ENCODE measurements around the gene CDC42.

CDC42 gene

GRCh38 chr1:22128392-22128791 lies 75.9 kb downstream of the CDC42 start:
- DNase-seq (ENCODE audit: insufficient read length, low spot score) (no peak), FAIRE-seq (no peak)
- TF ChIP-seq POLR2A (IDR thresholded peaks at IDR 0.05; ENCODE audit: low read depth, low read length) = no peak

- DNase-seq (ENCODE audit: insufficient read length, low spot score) (no peak), FAIRE-seq (no peak)
- TF ChIP-seq POLR2A (IDR thresholded peaks at IDR 0.05; ENCODE audit: low read depth, low read length) = no peak
These were observed 77.1 kb downstream of the CDC42 start for GRCh38 chr1:22129501-22130117.

- TF ChIP-seq POLR2A (IDR thresholded peaks at IDR 0.05; ENCODE audit: low read depth, low read length) = no peak
- FAIRE-seq = no peak
- no peak for DNase-seq (ENCODE audit: insufficient read length, low spot score)
These were observed 78.6 kb downstream of the CDC42 start for GRCh38 chr1:22131062-22131461.

- no peak for FAIRE-seq
- TF ChIP-seq POLR2A (IDR thresholded peaks at IDR 0.05; ENCODE audit: low read depth, low read length) = no peak
These were observed 79.5 kb downstream of the CDC42 start for GRCh38 chr1:22131875-22132486.

GRCh38 chr1:22132517-22133235 lies 80.2 kb downstream of the CDC42 start:
- FAIRE-seq = no peak
- TF ChIP-seq POLR2A (IDR thresholded peaks at IDR 0.05; ENCODE audit: low read depth, low read length) = no peak
- peak; percentile 91 for DNase-seq (ENCODE audit: insufficient read length, low spot score)

More at GRCh38 chr1:22131875-22132486, 79.5 kb downstream of the CDC42 start:
- DNase-seq (ENCODE audit: insufficient read length, low spot score) = peak; percentile 44

GRCh38 chr1:22133247-22133930 lies 80.9 kb downstream of the CDC42 start:
- FAIRE-seq = no peak
- no peak for DNase-seq (ENCODE audit: insufficient read length, low spot score)
- no peak for TF ChIP-seq POLR2A (IDR thresholded peaks at IDR 0.05; ENCODE audit: low read depth, low read length)

- TF ChIP-seq POLR2A (IDR thresholded peaks at IDR 0.05; ENCODE audit: low read depth, low read length) = no peak
- DNase-seq (ENCODE audit: insufficient read length, low spot score) (no peak), FAIRE-seq (no peak)
These were observed 81.4 kb downstream of the CDC42 start for GRCh38 chr1:22133931-22134324.

GRCh38 chr1:22137004-22137720 lies 84.7 kb downstream of the CDC42 start:
- DNase-seq (ENCODE audit: insufficient read length, low spot score) (no peak), FAIRE-seq (no peak)
- TF ChIP-seq POLR2A (IDR thresholded peaks at IDR 0.05; ENCODE audit: low read depth, low read length) = no peak

- FAIRE-seq = no peak
- no peak for TF ChIP-seq POLR2A (IDR thresholded peaks at IDR 0.05; ENCODE audit: low read depth, low read length)
- DNase-seq (ENCODE audit: insufficient read length, low spot score) = no peak
These were observed 86.6 kb downstream of the CDC42 start for GRCh38 chr1:22139066-22139594.

GRCh38 chr1:22139817-22140216 lies 87.3 kb downstream of the CDC42 start:
- no peak for FAIRE-seq
- no peak for DNase-seq (ENCODE audit: insufficient read length, low spot score)
- no peak for TF ChIP-seq POLR2A (IDR thresholded peaks at IDR 0.05; ENCODE audit: low read depth, low read length)

All from H54 (cell line).